SW480 (cell line): ENCODE results near the gene OR52D1.

Experiments
- DNase-seq: peaks from one replicate; pipeline ENCODE4 v3.0.0-alpha.2; 2016; ENCODE audit warnings: low spot score

The OR52D1 gene

GRCh38 chr11:5488385-5488784, at the start of gene OR52D1:
OR52D1 (plus strand) TSS chr11:5488685; CDS start chr11:5488707, 22 bp downstream.
- no peak for DNase-seq

- no peak for DNase-seq
Measured at GRCh38 chr11:5441414-5441813, 47.1 kb upstream of the OR52D1 start, which contains the start of gene OR51I1. OR51I1 (minus strand) TSS chr11:5441514; CDS start chr11:5441514, 0 bp downstream.

- no peak for DNase-seq
Measured at GRCh38 chr11:5443835-5444393, 44.6 kb upstream of the OR52D1 start.

- no peak for DNase-seq
Measured at GRCh38 chr11:5449023-5449422, 39.5 kb upstream of the OR52D1 start, which contains the start of gene OR51I2. OR51I2 (plus strand) TSS chr11:5449323; CDS start chr11:5453489, 4,166 bp downstream.

GRCh38 chr11:5449432-5449831, 39.1 kb upstream of the OR52D1 start:
- no peak for DNase-seq

- DNase-seq, result no peak
Measured at GRCh38 chr11:5460983-5461621, 27.4 kb upstream of the OR52D1 start.

- DNase-seq, result no peak
Measured at GRCh38 chr11:5467527-5467926, 21.0 kb upstream of the OR52D1 start.

GRCh38 chr11:5473921-5474320, 14.6 kb upstream of the OR52D1 start:
- no peak for DNase-seq

GRCh38 chr11:5476186-5476819, 12.2 kb upstream of the OR52D1 start:
- peak; percentile 46 for DNase-seq

GRCh38 chr11:5486003-5486402, 2.5 kb upstream of the OR52D1 start:
- no peak for DNase-seq

- DNase-seq, result no peak
Measured at GRCh38 chr11:5486421-5486820, 2.1 kb upstream of the OR52D1 start.

- no peak for DNase-seq
Measured at GRCh38 chr11:5488798-5489399, 414 bp downstream of the OR52D1 start.

- DNase-seq, result no peak
Measured at GRCh38 chr11:5489576-5490357, 1.3 kb downstream of the OR52D1 start.

- no peak for DNase-seq
Measured at GRCh38 chr11:5499671-5500070, 11.2 kb downstream of the OR52D1 start.

- no peak for DNase-seq
Measured at GRCh38 chr11:5500393-5500801, 11.9 kb downstream of the OR52D1 start.

GRCh38 chr11:5504403-5504921, 16.0 kb downstream of the OR52D1 start:
- DNase-seq, result no peak

GRCh38 chr11:5505363-5506048, 17.0 kb downstream of the OR52D1 start:
- no peak for DNase-seq

- no peak for DNase-seq
Measured at GRCh38 chr11:5507177-5507932, 18.9 kb downstream of the OR52D1 start.

- DNase-seq, result no peak
Measured at GRCh38 chr11:5507933-5508305, 19.4 kb downstream of the OR52D1 start.

- DNase-seq, result no peak
Measured at GRCh38 chr11:5508605-5509004, 20.1 kb downstream of the OR52D1 start.

GRCh38 chr11:5509803-5510202, 21.3 kb downstream of the OR52D1 start, which contains the start of gene UBQLN3:
UBQLN3 (minus strand) TSS chr11:5509957; CDS start chr11:5509558, 399 bp downstream.
- DNase-seq, result no peak
